HG02678 (cell line): ENCODE data around the gene NUDT17.
A peak's percentile ranks its signal among the peaks of the same experiment; 100 is the strongest.
"Not testable (repeated sequence)": the region's sequence is repeated elsewhere in the genome, so short reads cannot be mapped to it uniquely, and the experiment has no call there.

Experiments
- ATAC-seq: cut with Tn5 transposase; IDR thresholded peaks from one replicate; pipeline ENCODE4 v1.9.1; 2021; ENCODE audit warnings: mild to moderate bottlenecking, moderate library complexity; ENCODE audit not compliant: unreplicated experiment

The NUDT17 gene

DNA sequence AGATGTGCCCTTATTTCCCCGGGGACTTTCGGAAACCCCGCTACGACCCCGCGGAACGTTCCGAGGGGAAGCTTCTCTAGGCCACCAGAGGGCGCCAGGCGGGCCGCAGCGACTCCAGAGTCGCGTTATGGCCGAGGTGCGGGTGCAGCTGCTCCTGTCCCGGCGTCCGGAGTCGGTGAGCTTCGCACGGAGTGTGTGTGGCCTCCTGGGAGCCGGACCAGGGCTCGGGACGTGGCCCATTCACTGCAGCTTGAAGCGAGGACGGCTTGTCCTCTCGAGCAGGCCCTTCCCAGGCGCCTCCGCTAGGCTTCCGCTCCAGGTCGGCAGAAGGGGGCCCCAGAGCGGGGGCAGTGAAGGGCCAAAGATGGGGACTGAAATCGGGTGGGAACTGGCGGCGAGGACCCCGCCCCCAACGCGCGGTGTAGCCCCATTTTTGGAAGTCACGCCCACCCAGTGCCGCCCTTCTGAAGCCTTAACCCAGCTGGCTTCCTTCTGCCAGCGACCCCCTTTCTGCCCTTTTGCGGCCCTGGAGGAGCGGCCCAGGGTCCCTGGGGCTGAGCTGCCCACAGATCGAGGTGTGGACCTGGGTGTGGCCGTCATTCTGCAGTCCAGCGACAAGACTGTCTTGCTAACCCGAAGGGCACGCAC lies at the start of gene NUDT17:
NUDT17 (plus strand) TSS at position 117 of the 648 bp plus-strand sequence; CDS start at position 128, 11 bp downstream.
- peak; percentile 65 for ATAC-seq

GRCh38 chr1:145796753-145797152 lies 48.7 kb upstream of the NUDT17 start:
- no peak for ATAC-seq

DNA sequence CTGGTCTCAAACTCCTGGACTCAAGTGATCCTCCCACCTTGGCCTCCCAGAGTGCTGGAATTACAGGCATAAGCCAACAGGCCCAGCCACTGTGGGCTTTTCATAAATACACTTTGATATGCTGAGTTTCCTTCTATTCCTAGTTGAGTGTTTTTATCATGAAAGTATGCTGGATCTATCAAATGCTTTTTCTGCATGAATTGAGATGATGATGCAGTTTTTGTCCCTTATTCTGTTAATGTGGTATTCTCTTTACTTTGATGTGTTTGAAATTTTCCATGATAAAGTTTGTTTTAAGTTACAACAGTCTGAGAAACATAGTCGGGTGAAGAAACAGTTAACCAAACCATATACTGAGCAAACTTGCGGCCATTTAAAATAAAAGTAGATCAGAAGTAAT lies 45.6 kb upstream of the NUDT17 start:
- no peak for ATAC-seq

GRCh38 chr1:145804235-145805045 lies 41.0 kb upstream of the NUDT17 start:
- no peak for ATAC-seq

- no peak for ATAC-seq
Measured at GRCh38 chr1:145805057-145805456, 40.4 kb upstream of the NUDT17 start.

GRCh38 chr1:145806408-145806807 lies 39.0 kb upstream of the NUDT17 start:
- no peak for ATAC-seq

- ATAC-seq, result no peak
Measured at GRCh38 chr1:145806844-145807243, 38.6 kb upstream of the NUDT17 start.

DNA sequence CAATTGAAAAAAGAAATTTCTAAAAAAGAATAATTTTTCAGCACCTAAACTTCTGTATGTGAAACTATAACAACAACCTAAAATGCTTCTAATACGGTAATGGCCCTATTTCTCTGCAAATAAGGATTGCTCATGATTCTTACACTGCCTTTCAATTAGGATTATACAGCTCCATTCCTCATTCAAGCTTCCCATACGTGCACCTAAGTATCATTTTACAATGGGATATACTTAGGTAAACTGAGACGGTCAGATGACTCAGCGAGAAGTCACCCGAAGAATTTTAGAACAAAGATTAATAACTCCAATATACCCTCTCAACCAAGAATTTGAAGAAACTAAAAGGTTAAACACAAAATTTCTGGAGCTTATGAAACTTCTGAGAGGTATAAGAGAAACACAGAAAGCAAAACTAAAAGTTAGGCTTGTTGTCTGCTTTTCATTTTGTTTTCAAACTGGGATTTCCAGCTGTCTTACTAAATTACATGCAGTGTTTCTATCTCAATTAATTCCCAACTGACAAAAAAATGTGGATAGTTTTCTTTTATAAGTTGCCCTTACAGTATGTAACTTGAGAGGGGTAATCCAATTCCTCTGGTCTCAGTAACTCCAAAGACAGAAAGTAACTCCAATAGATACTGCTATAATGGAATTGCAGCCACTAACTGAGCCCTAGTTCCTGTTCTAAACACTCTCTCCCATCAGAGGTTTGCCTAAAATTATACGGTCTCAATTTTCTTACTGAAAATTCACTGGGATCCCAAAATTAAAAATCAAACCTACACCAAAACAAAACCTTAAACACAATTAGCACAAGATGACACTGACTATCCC lies 32.2 kb upstream of the NUDT17 start:
- ATAC-seq, result not testable (repeated sequence)

- ATAC-seq, result not testable (repeated sequence)
Measured at GRCh38 chr1:145818095-145818494, 27.3 kb upstream of the NUDT17 start.

DNA sequence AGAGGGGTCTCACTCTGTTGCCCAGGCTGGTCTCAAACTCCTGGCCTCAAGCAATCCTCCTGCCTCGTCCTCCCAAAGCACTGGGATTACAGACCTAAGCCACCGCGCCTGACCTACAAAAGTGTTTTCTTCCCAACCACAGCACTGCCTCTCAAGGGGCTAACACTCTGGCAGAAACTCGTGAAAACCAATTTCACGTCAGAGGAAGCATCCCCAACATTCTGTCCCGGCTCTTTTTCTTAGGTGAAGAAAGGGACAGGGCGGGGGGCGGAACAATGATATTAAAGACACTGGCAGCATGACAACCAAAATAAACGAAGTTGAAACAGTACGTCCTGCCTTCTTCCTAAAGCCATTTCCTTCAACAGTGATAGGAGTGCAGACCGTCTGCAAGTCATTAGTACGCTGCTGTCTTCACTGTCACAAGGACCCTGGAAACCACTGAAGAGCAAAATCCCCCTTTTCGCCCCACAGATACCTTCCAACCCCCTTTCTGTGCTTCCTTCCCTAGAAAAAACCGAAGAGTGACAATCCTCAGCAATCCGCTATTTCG lies 22.6 kb upstream of the NUDT17 start:
- ATAC-seq, result not testable (repeated sequence)

- ATAC-seq, result peak; percentile 88
Measured at GRCh38 chr1:145823565-145824498, 21.6 kb upstream of the NUDT17 start, which contains the start of the genes POLR3C and RNF115. TSS of gene POLR3C (plus strand) at chr1:145824200. CDS start at chr1:145825777, 1,577 bp downstream. TSS of gene RNF115 (minus strand) at chr1:145824095. CDS start at chr1:145823873, 222 bp downstream.

DNA sequence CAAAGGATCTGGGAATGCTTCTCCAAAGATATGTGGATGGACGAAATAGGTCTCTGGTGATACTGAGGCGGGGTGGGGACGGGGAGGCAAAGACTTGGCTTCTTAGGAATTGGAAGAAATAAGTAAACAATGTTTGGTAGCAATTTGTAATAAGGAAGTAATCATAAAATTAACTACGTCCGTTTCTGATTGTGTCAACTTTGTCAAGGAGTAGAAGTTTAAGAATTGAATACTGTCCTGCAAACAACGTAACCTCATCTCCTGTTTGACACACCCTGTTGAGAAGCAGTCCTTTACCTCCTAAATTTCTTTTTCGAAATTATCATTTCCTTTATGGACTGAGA lies 21.0 kb upstream of the NUDT17 start:
- ATAC-seq, result no peak

- no peak for ATAC-seq
Measured at GRCh38 chr1:145826030-145826429, 19.4 kb upstream of the NUDT17 start.

DNA sequence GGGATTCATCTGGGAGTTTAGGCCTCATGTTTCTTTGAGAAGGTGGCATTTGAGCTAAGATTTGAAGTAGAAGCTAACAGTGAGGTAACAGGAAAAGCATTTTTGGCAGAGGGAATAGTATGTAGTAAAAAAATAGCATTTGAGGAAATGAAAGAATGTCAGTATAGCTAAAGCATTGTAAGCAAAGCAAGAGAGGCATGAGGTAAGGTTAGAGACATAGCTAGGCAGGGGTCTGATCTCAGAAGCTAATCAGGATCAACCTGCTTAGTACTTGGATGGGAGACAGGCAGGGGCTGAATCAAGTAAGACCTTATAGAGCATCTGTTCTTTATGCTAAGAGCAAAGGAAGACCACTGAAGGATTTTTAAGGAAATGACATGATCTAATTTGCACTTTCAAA lies 17.5 kb upstream of the NUDT17 start:
- ATAC-seq, result no peak

GRCh38 chr1:145828367-145829026 lies 16.9 kb upstream of the NUDT17 start:
- ATAC-seq, result no peak

- ATAC-seq, result not testable (repeated sequence)
Measured at GRCh38 chr1:145830810-145831209, 14.6 kb upstream of the NUDT17 start.

GRCh38 chr1:145837656-145838055 lies 7.8 kb upstream of the NUDT17 start:
- ATAC-seq, result no peak

DNA sequence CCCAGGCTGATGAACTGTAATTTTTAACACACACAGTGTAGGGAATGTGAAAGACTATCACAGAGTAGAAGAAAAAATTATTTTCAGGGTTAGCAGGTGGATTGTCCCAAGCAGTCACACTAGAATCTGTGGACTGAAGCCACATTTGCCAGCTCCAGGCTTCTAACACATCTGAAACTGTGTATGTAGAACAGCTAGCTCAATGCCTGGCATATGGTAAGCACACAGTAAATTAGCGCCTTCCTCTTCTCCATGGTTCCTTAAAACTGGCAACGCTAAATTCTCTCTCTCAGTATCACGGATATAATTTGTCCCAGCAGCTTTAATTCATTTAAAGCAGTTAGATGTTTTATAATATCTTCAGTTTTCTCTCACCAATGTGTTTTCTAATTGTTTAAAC lies 2.4 kb upstream of the NUDT17 start:
- no peak for ATAC-seq

GRCh38 chr1:145845144-145845513 lies 301 bp upstream of the NUDT17 start:
- ATAC-seq, result peak; percentile 81
